Measurements from ENCODE around the gene PIK3CB.
"Not testable (repeated sequence)": the region's sequence is repeated elsewhere in the genome, so short reads cannot be mapped to it uniquely, and the experiment has no call there.

The PIK3CB gene

DNA sequence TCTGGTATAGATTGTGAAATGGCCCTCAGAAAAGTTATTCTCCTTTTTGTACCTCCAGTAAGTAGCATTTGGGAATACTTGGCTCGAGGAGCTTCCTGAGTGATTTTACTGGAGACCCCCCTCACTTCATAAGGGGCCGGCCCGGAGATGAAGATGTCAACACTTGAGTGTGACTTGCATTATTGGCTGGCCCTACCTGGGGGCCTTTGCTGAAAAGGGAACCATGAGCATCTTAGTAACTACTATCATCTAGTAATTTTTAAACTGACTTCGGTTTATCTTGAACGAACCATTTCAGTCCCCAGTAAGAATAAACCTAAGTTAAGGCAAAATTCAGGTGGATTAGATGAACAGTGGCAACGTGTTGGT lies 224.8 kb downstream of the PIK3CB start:
- ChIA-PET POLR2A (no interaction called here), CTCF (interaction anchor here (1.0 to 2.9 kb wide), 5 partner anchors 12 to 313 kb away, joined by 3 to 18 read pairs (median 7); partner anchors contain the start of gene CEP70)
- no peak for DNase-seq (ENCODE audit: low read depth, low spot score)

GRCh38 chr3:138608322-138609135 lies 226.2 kb downstream of the PIK3CB start, which contains the start of gene FAIM:
Gene FAIM (plus strand): TSS chr3:138608771. CDS start chr3:138619727, 10,956 bp downstream.
- DNase-seq (ENCODE audit: low read depth, low spot score), result no peak
- ChIA-PET POLR2A (interaction anchor here (0.6 kb wide), 1 partner anchor 98 kb away, joined by 3 read pairs; no protein-coding TSS in a partner anchor), CTCF (interaction anchor here (1.0 to 2.9 kb wide), 3 partner anchors 14 to 315 kb away, joined by 3 to 18 read pairs (median 9); partner anchors contain the start of gene CEP70)
- peak within 1 kb of the TSS; percentile 66 for H3K4me3 ChIP-seq (ENCODE audit: low read depth, low read length)
- TF ChIP-seq, protein P1, sequence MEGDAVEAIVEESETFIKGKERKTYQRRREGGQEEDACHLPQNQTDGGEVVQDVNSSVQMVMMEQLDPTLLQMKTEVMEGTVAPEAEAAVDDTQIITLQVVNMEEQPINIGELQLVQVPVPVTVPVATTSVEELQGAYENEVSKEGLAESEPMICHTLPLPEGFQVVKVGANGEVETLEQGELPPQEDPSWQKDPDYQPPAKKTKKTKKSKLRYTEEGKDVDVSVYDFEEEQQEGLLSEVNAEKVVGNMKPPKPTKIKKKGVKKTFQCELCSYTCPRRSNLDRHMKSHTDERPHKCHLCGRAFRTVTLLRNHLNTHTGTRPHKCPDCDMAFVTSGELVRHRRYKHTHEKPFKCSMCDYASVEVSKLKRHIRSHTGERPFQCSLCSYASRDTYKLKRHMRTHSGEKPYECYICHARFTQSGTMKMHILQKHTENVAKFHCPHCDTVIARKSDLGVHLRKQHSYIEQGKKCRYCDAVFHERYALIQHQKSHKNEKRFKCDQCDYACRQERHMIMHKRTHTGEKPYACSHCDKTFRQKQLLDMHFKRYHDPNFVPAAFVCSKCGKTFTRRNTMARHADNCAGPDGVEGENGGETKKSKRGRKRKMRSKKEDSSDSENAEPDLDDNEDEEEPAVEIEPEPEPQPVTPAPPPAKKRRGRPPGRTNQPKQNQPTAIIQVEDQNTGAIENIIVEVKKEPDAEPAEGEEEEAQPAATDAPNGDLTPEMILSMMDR (IDR thresholded peaks at IDR 0.05; ENCODE audit: insufficient read depth, low read length, missing control alignments), result no peak

More for the DNA sequence above, 224.8 kb downstream of the PIK3CB start:
- TF ChIP-seq, protein P1 (IDR thresholded peaks at IDR 0.05; ENCODE audit: insufficient read depth, low read length, missing control alignments), result no peak
- no peak overlapping the region; the same call in 1 of the 2 replicates for H3K4me3 ChIP-seq (ENCODE audit: low read depth, low read length)

- H3K4me3 ChIP-seq (ENCODE audit: low read depth, low read length); CTCF ChIA-PET; DNase-seq (ENCODE audit: low read depth, low spot score): not testable (repeated sequence)
- POLR2A ChIA-PET, result interaction anchor here (0.6 kb wide), 1 partner anchor 166 kb away, joined by 3 read pairs; no protein-coding TSS in a partner anchor
These were observed 230.6 kb downstream of the PIK3CB start for GRCh38 chr3:138604106-138604595.
